D341Med (cell line): ENCODE measurements around the gene KY.
"Not testable (repeated sequence)": the region's sequence is repeated elsewhere in the genome, so short reads cannot be mapped to it uniquely, and the experiment has no call there.

Experiments used
- DNase-seq: peaks from one replicate; pipeline ENCODE4 v3.0.0; 2012; ENCODE audit warnings: low spot score

KY gene

DNA sequence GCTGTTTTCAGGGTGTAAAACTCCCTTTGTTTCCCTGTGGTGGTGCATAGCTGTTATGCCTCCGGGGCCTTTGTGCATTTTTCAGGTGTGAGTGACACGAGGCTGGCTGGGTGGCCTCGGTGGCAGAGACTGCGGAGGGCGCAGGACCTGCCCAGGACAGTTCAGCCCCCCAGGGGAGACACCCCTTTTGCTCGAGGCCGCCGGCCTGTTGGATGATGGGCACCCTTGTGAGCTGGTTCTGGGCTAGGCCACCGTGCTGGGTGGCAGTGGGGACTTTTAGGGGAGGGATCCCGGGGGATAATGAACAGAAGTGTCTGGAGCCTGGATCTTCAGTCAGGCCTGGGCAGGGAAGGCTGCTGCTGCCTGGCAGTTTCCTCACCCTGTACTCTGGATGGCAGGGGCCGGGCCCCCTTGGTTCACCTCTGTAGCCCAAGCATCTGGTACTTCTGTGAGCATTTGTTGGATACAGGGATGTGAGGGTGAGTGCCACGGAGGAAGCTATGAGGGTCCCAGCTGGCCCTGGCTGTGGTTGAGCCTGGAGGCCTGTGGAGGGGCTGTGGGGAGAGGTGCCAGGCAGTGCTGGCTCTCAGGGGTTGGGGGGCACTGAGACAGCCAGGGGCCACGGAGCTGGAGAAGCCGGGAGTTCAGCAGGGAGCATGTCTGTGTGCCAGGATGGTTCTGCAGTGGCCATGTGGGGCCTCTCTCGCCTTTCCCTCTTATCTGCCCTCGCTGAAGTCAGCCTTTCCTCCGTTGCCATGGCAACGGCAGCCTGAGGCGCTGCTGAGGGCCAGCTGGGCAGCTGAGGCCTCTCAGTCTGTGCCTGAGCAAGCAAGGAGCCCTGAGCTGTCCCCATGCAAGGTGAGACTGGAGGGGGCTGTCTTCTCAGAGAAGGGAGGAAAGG, 49.0 kb downstream of the KY start:
- DNase-seq = no peak

DNA sequence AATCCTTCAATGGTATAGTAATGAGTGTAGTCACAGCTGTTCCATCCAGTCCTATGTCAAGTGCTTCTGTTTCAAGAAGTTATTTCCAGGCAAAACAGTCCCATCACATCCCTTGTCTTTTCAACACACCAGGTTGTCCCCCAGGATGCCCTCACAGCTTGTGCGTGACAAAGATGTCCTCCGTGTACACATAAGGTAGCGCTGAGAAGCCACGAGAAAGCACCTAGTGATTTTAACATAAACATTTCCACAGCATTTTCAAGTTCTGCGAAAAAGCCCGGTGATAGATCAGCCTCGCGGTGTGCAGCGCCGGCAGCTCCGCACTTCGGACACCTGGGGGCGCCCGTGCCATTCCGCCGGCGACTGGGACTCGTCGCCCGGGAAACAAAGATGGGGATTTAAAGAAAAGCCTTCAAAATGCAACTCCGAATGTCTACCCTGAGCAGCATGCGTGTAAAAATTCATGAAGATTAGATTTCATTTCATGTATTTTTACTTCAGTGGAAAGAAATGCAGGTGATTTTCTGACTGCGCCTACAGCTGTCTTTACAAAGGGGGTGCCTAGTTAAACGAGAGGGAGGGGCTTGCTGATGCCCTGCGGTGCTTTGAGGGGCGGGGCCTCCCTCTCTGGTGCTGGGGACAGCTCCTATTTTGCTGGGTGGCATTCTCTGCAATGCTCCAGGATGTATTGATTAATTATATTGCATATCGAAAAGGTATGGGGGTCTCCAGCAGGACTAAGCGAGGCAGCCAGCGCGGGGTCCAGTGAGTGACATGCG, 49.9 kb downstream of the KY start:
- peak; percentile 94 for DNase-seq

DNA sequence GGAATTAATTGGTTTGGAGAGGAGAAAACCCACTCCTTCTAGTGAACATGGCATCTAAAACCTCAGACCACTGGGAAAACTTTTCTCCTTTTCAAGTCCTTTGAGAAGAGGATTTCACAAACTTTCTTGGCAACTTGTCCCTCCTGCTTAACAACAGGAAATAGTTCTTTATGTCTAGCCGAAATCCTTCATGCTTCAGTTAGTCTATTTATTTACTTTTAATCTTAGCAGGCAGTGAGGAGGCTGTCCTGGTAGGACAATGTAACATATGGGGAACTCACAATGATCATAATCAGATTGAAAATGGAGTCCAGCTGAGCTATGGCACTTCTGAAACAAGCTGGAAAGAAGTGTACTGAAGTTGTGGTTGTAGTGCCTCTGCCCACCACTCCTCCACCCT, 50.6 kb downstream of the KY start:
- no peak for DNase-seq

DNA sequence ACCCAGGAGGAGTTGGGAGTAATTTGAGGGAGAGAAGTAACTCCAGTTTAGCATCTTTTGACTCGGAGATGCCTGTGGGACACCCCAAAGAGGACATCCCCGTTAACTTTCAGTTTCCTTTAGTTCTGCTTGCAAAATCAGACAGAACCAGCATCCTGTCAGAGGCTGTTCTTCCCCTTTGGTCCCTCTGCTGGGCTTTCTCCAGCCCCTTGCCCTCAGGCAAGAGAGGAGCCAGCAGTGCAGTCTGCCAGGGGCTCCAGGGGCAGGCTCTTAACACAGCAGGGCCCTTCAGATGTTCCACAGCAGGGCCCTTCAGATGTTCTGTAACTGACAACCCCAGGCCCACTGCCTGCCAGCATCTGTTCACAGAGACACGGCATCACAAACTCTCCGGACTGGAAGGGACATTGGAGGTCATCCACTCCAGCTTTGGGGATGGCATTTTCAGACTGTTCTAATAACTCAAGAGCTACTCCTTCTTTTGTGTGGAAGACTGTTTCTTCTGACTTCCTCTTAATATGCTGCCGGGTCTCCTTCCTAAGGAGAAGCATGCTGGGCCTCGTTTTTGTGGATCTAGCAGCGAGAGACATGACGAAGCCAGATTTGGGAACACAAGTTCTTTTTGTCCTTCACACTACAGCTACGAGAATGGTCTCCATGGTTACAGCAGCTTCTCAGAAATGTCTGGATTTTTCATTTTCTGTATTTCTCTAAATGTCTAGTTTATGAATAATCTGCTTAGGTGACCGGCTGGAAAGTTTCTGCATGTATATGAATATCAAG, 51.9 kb downstream of the KY start:
- no peak for DNase-seq

DNA sequence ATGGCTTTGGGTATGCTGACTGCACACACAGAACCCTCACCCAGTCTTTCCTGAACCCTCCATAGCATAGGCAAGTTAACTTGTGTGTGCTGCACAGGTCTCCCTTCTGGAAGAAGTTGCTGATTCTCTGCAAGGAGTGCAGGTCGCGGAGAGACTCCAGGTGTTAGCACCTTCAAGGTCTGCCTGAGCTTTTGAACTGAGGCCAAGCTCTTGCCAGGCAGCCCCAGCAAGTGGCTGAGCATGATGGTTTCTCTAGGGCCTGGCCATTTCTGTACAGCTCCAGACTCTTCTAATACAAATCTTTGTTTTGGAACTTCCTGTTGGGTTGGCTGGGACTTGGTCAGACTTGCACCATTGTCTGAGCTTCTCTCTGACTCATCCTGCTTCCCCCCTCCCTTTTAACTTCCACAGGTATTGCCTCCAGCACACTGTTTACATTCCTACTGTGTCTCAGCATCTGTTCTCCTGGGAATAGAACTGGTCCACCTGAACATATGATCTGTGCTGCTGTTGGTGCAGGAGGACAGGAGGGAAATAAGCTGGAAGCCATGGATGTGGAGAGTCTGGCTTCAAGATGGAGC, 53.3 kb downstream of the KY start:
- no peak for DNase-seq

DNA sequence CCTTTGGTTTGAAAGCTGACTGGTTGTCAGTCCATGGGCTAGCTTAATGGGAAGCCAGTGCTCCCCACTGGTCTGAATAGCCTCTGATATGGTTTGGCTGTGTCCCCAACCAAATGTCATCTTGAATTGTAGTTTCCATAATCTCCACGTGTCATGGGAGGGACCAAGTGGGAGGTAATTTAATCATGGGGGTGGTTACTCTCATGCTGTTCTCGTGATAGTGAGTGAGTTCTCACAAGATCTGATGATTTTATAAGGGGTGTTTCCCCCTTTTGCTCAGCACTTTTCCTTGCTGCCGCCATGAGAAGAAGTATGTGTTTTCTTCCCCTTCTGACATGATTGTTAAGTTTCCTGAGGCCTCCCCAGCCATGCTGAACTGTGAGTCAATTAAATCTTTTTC, 55.8 kb downstream of the KY start:
- not testable (repeated sequence) for DNase-seq

DNA sequence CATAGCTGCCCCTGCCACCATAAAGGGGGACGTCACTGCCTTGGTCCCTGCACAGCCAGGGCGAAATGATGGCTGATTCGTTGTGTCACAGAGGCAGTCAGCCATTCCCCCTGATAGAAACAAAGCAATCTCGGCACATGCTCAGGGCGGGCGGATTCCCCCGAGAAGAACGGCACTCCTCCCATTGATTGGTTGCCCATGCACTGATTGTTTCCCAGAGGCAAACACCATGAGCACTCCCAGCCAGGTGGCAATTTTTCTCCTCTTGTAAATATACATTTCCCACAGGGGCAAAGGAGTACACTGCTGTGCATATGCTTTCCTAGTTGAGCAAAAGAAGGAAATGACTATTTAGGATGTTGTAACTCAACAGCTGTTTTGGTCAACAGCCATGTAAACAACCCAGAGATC, 56.5 kb downstream of the KY start:
- DNase-seq = no peak

DNA sequence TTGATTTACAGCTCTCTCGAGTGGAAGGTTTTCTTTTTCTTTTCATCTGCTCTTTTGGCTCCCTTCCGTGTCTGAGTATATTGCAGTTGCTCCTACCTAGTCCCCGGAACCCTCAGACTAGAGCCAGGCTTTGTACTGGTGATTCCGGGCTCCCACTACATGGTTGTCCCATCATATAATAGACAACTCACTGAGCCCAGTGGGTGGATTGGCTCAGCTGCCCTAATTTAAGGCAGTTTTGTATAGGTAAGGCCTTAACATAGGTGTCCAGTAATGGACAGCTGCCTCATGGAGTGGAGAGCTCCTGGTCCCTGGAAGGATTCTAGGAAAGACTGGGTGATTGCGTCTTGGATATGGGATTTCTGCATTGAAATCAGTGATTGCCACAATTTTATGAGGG, 58.0 kb downstream of the KY start:
- no peak for DNase-seq

DNA sequence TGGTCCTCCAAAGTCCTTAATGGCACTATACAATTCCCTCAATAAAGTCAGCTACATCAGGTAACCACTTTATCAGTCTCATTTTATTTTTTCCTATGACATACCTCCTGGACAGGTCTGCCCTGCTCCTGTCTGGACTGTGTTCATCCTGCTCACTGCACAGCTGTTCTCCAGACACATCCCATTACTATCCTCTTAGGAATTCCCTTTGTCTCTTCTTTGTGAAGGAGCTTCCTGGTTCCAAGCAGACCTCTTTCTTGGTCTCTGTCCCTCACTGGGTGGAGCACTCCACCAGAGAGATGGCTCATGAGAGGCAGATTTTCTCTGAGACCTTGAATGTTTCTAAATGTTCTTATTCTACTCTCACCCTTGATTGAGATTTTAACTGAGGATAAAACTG, 60.1 kb downstream of the KY start:
- DNase-seq = no peak

DNA sequence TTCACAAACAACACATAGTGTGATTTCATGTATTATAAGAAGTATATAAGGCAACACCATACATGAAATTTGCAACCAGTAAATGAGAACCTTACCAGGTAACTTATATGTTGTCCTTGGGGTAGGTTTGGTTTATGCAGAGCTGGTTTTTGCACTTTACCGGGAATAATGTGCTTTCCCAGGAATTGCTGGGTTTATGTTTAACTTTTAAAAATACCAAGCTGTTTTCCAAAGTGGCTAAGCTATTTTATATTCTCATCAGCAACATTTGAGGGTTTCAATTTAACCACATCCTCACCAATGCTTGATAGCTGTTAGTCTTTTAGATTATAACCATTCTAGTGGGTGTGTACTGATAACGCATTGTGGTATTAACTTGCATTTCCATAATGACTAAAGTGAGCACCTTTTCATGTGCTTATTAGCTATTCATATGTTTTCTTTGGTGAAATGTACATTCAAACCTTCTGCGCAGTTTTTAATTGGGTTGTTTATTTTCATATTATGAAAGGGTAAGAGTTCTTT, 71.6 kb downstream of the KY start:
- no peak for DNase-seq

DNA sequence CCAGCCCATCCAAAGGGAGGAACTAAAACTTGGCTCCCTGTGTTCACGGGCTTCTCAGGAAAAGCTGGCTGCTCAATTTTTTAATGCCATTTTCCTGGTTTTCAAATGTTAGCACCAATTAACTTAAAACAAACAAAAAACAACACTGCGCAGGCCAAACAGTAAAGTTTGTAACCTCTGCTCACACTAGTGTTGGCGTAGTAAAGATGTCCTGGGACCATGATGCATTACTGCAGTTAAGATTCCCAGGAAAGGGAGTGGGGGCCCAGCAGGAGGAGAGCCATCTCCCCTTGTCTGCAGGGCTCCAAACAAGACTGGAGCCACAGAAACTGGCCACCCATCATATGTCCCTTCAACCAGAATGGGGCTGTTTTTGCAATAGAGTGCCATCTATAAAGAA, 74.0 kb downstream of the KY start:
- DNase-seq = no peak

DNA sequence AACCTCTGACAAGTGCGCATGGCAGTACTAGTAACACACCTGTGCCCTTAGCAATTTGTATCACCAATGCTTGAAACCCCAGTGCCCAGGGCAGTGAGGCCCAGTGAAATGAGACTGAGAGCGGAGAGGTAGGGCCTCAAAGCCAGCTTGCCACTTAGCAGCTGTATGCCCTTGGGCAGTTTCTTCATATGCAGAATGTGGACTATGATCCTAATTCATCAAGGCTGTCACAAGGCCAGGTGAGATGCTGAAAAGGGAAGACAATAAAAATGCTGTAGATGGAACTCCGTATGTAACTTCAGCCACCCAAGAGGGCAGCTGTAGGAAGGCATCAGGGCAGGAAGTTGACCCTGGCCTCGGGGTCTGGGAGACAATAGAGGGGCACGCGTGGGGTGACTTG, 74.4 kb downstream of the KY start:
- no peak for DNase-seq

DNA sequence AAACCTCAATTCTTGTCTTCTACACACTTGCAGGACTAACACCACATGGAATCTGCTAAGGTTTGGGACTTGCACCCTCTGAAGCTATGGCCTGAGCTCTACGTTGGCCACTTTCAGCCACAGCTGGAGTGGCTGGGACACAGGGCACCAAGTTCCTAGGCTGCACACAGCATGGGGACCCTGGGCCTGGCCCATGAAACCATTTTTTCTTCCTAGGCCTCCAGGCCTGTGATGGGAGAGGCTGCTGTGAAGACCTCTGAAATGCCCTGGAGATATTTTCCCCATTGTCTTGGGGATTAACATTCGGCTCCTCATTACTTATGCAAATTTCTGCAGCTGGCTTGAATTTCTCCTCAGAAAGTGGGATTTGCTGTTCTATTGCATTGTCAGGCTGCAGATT, 80.9 kb downstream of the KY start:
- DNase-seq = not testable (repeated sequence)

DNA sequence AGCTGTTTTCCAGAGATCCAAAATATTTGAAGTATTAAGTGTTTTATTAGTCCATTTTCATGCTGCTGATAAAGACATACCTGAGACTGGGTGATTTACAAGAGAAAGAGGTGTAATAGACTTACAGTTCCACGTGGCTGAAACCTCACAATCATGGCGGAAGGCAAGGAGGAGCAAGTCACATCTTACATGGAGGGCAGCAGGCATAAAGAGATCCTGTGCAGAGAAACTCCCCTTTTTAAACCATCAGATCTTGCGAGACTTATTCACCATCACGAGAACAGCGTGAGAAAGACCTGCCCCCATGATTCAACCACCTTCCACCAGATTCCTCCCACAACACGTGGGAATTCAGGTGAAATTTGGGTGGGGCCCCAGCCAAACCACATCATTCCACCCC, 82.0 kb downstream of the KY start:
- DNase-seq = no peak

DNA sequence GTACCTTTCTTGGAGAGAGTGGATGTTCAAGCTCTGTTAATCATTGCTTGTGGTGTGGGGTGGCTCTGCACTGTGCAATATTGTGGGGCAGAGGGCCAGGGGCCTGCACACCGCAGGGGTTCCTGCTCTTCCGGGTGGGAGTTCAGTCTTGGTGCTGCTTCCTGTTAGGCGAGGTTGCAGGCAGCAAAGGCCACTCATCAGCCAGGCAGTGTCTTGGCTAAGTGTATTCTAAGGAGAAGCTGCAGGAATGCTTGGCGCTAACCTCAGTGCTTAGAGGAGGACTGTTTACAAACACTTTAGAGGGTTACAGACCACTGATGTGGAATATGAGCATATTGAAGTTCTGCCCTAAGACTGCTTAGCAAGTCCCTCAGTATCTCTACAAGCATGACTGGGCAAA, 83.2 kb downstream of the KY start:
- no peak for DNase-seq

DNA sequence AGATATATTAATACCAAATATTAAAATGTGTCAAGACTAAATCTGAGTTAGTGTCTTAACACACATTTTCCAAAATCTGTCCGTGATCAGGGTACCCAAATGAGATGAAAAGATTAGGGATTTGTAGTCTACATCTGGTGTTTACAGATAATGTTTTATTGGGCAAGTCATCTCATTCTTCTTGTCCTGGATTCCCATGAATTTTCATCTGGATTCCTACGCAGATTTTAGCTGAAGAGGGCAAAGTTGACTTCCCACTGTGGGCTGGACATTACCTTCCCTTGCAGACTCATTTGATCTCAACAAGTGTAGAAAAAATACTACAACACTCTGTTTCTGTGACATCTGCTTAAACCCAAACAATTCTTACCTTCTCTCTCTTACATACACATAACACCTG, 85.8 kb downstream of the KY start:
- no peak for DNase-seq

DNA sequence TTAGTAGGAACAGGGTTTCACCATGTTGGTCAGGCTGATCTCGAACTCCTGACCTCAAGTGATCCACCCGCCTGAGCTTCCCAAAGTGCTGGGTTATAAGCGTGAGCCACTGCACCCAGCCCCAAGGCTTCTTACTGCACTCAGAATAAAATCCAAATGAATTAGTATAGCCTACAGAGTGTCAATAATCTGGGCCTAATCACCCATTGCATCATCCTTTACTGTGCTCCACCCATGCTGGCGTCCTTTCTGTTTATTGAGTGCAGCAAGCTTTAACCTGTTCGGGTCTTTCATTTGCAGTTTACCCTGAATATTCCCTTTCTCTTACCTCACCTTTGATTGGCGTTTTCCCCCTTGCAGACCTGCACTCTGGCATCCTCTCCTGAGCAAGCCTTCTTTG, 87.2 kb downstream of the KY start:
- DNase-seq = no peak

DNA sequence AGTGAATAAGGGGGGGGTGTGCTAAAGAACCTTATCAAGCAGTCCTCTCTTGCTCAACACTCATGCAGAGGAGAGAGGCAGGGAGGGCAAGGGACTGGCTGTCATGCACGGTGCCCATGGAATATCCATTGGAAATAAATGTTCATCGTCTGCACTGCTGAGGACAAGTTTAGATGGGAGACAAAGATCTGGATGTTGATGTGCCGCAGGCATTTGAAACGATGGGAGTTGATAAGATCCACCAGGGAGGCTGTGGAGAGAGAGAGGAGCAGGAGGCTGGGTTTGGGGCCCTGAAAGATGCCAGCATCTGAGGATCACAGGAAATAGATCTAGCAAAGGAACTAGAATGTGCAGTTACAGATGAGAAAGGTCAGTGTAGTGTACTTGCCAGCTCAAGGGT, 88.8 kb downstream of the KY start:
- DNase-seq = no peak

DNA sequence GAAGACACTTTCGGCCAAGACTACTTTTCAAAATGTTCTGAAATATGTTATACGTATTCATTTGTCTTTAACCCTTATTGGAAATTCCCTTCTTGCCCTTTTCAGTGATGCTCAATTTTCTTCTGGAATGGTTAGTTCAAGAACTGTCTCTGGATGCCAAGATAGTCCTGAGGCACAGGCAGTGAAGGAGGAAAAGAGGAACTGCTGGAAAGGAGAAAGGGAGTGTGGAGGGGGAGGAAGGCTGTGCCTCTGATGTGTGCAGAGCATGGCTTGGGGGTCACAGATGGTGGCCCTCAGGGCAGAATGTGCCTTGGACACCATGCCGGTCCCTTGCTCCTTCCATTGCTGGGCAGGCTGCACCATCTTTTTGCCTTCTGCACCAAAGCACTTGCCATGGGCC, 91.2 kb downstream of the KY start:
- DNase-seq = no peak
